Measurements from ENCODE around the gene CTXN3. TPM values are rescaled to one million over a fixed set of nuclear protein-coding genes. Genes with fewer than 3 reads are reported as not detected.

Gene CTXN3
- total RNA-seq, 1 donor: not detected

DNA sequence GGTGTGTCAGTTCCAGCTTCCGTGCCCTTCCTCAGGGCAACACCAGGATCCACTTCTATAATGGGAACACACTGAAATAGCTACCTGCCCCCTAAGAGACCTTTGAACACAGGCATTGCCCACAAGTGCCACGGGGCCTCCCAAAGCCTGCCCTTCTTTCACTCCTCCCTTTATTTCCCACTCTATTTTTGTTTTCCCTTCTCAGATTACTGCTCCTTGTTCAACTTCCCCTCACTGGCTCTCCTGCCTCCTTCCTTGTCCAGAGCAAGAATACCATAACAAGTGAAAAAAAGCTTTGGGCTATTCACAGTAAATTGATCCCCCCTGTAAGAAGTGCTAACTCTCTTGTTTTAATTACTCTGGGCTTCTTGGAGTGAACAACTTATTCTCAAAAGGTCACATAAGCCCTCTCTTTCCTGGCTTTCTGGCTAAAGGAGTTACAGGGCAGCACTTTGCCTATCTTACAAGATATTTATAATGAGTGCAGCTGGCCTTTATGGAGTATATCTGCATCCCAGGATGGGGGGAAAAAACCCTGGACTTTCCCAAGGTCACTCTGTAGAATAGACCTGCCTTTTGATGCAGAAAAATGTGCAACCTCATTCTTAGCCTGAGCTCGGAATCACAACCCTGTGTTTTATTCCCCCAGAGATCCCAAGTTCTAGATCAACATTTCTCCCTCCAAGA is 11.3 kb downstream of the CTXN3 start:
- no peak for DNase-seq (ENCODE audit: low read depth)
- no peak overlapping the region for H3K4me3 ChIP-seq (ENCODE audit: low read depth, low read length)
- TF ChIP-seq, protein P1, sequence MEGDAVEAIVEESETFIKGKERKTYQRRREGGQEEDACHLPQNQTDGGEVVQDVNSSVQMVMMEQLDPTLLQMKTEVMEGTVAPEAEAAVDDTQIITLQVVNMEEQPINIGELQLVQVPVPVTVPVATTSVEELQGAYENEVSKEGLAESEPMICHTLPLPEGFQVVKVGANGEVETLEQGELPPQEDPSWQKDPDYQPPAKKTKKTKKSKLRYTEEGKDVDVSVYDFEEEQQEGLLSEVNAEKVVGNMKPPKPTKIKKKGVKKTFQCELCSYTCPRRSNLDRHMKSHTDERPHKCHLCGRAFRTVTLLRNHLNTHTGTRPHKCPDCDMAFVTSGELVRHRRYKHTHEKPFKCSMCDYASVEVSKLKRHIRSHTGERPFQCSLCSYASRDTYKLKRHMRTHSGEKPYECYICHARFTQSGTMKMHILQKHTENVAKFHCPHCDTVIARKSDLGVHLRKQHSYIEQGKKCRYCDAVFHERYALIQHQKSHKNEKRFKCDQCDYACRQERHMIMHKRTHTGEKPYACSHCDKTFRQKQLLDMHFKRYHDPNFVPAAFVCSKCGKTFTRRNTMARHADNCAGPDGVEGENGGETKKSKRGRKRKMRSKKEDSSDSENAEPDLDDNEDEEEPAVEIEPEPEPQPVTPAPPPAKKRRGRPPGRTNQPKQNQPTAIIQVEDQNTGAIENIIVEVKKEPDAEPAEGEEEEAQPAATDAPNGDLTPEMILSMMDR (IDR thresholded peaks at IDR 0.05; ENCODE audit: insufficient read depth, low read depth, low read length): no peak

DNA sequence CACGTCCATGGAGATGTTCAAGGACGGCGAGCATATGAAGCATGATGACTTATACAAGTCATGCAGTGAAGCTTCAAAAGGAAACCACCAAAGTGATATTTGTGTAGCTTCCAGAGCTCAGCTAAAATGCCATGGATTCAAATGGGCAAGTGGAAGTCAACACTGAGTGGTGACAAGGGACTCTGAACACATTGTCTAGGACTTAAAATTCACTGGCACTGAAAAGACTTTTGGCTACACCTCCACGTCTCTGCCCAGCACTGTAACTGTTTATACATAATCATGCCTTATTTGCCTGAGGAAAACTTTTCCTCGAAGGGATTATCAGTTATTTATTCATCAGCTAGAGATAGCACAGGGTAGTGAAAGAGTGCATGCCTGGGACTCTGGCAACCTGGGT is 15.2 kb downstream of the CTXN3 start:
- H3K4me3 ChIP-seq (ENCODE audit: low read depth, low read length): no peak overlapping the region
- TF ChIP-seq, protein P1 (IDR thresholded peaks at IDR 0.05; ENCODE audit: insufficient read depth, low read depth, low read length): no peak
- no peak for DNase-seq (ENCODE audit: low read depth)

DNA sequence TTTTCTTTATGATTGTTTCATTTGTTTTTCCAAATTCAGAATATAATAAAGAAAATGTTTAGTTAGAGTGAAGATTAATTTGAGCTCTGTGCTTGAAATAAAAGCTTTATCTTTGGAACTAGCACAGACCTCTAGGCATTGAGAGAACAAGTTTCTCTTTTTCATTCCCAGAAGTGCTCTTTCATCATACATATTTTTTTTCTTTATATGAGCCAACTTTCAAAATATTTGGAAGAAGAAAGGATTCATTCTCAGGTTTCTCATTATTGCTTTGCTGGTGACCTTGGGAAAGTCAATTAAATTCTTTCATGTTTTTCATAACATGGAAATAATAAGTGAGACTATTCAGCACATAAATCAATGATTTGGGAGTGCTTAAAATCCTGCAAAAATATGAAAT is 16.8 kb downstream of the CTXN3 start:
- DNase-seq (ENCODE audit: low read depth): peak; percentile 20
- TF ChIP-seq, protein P1 (IDR thresholded peaks at IDR 0.05; ENCODE audit: insufficient read depth, low read depth, low read length): no peak
- no peak overlapping the region for H3K4me3 ChIP-seq (ENCODE audit: low read depth, low read length)

DNA sequence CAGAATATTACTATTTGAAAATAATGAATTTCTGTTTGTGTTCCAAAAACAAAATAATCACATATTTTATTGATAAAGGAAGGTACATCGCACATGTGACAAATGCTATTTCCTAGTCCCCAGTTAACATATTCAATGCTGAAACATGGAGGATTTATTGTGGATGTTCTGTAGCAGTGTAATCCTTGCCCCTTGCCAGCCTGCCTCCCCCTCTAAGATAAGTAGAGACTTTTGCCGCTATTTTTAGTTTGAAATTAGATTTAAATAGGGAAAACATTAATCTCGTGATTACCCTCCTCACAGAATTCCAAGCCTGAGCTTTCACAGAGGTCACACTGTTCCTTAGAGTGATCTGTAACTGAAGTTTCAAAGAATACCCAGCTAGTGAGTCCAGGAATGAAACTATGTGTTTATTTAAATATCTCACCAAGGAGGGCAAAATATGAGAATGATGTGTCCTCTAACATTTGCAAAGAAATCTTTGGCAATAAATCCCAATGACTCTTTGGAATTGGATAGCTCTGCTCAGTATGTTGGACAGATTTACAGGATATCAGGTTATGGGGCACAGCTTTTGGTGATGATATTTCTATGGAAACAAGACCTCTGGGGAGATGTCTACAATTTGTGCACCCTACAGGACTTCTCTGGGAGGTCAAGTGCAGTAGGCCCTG is 17.3 kb downstream of the CTXN3 start:
- TF ChIP-seq, protein P1 (IDR thresholded peaks at IDR 0.05; ENCODE audit: insufficient read depth, low read depth, low read length): no peak
- DNase-seq (ENCODE audit: low read depth): no peak
- no peak overlapping the region for H3K4me3 ChIP-seq (ENCODE audit: low read depth, low read length)

DNA sequence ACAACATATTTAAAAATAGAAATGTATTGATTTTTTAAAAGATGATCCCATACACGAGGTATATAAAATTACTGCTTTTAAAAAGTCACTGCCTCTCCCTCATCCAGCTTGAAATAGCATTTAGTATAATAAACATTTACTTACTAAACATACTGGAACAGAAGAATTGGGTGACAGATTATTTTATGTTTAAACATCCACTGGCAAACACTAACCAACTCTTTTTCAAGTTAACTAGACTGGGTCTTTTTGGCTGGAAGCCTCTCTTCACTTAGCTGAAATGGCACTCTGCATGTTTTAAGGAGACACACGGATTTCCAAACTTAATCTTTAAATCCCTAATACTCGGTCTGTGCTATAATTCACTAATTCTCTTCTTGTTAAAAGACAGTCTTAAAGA is 19.0 kb downstream of the CTXN3 start:
- DNase-seq (ENCODE audit: low read depth): no peak
- TF ChIP-seq, protein P1 (IDR thresholded peaks at IDR 0.05; ENCODE audit: insufficient read depth, low read depth, low read length): no peak

DNA sequence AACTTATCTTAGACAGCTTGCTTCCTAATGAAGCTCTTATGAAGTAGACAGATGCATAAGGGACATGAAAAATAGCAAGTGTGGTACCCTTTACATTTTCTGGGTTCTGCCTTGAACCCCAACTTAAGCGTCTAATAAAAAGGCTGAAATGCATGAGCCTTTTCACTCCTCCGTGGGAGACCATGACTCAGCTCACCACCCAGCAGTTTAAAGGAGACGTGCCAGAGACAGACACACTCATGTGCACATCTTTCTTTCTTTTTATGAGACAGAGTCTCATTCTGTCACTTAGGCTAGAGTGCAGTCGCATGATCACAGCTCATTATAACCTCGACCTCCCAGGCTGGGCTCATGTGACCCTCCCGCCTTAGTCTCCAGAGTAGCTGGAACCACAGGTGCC is 22.3 kb downstream of the CTXN3 start:
- H3K4me3 ChIP-seq (ENCODE audit: low read depth, low read length): no peak overlapping the region
- TF ChIP-seq, protein P1 (IDR thresholded peaks at IDR 0.05; ENCODE audit: insufficient read depth, low read depth, low read length): no peak
- peak; percentile 20 for DNase-seq (ENCODE audit: low read depth)

More for the DNA sequence above, 19.0 kb downstream of the CTXN3 start:
- no peak overlapping the region for H3K4me3 ChIP-seq (ENCODE audit: low read depth, low read length)
